NCI-H446 (cell line): ENCODE data around the gene ZNF574.
"Not testable (repeated sequence)": the region's sequence is repeated elsewhere in the genome, so short reads cannot be mapped to it uniquely, and the experiment has no call there.

Experiments
- DNase-seq, 2 experiments: peaks; one replicate each; lab custom pipeline; 2025; lab: John Stamatoyannopoulos, UW

Gene ZNF574, protein sequence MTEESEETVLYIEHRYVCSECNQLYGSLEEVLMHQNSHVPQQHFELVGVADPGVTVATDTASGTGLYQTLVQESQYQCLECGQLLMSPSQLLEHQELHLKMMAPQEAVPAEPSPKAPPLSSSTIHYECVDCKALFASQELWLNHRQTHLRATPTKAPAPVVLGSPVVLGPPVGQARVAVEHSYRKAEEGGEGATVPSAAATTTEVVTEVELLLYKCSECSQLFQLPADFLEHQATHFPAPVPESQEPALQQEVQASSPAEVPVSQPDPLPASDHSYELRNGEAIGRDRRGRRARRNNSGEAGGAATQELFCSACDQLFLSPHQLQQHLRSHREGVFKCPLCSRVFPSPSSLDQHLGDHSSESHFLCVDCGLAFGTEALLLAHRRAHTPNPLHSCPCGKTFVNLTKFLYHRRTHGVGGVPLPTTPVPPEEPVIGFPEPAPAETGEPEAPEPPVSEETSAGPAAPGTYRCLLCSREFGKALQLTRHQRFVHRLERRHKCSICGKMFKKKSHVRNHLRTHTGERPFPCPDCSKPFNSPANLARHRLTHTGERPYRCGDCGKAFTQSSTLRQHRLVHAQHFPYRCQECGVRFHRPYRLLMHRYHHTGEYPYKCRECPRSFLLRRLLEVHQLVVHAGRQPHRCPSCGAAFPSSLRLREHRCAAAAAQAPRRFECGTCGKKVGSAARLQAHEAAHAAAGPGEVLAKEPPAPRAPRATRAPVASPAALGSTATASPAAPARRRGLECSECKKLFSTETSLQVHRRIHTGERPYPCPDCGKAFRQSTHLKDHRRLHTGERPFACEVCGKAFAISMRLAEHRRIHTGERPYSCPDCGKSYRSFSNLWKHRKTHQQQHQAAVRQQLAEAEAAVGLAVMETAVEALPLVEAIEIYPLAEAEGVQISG

DNA sequence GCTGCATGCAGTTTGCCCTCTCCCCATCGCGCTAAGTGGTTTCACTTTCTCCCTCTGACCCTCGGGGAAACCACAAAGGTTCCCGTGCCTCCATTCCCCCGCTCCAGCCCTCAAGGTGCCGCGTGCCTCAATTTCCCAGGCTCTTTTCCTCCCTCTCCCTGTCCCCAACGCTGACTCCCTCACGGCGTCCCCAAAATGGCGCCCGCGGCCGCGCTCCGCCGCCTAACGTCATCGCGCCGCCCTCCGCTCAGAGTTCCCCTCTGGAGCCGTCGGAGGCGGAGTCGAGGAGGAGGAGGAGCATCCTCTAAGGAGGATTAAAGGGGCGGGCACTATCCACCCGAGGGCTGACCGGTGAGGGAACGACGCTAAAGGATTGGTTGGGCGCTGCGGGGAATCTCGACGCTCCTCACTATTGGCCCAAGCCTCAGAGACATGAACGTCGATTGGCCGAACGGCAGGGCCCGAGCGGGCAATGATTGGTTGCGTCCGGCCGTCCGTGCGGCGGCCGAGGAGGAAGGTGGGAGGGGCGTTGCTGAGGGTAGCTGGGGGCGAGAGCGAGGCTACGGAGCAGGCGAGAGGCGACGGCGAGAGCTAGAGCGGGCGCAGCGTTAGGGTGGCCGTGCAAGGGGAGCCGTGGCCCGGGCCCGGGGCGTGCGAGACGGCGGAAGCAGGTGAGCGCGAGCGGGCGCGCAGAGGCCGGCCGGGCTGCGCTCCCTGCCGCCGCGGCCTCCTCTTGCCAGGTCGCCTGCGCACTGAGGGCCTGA is at the start of gene ZNF574:
ZNF574 (plus strand) TSS at position 551 of the 764 bp plus-strand sequence. CDS start 2,441 bp downstream, outside the sequence.
- peak; percentile 100 for DNase-seq

DNA sequence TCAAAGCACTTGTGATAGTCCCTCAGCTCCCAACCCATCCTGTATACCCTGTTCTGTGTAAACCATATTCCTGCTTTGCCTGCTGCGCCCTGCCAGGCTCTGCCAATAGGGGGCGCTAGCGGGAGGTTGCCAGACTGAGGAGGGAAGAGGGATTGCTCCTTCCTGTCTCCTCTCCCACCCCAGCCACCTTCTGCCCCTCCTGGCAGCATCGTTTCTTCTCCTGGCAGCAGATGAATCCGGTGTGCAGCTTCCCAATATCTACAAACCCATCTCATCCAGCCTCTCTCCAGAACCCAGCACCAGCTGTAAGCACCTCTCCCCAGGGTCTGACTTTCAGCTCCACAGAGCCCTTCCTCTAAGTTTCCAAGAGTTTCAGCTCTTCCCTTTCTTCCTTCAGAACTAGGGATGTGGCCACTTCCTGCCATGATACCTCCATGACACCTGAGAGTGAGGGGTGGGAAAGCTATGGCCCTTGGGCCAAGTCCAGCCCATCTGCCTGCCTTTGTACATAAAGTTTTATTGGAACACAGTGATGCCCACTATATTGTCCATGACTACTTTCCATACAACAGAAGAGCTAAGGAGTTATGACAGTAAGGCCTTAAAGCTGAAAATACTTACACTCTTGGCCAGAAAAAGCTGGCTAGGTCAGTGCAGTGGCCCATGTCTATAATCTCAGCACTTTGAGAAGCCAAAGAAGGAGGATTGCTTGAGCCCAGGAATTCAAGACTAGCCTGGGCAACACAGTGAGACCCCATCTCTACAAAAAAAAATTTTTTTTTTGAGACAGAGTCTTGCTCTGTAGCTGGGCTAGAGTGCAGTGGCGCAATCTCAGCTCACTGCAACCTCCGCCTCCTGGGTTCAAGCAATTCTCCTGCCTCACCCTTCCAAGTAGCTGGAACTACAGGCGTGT is 47.4 kb upstream of the ZNF574 start:
- peak; percentile 8 to 57 for DNase-seq

- peak; percentile 82 to 92 for DNase-seq
Measured at GRCh38 chr19:42030645-42031440, 45.1 kb upstream of the ZNF574 start.

GRCh38 chr19:42032431-42032830 is 43.5 kb upstream of the ZNF574 start:
- DNase-seq: peak; percentile 81 to 97

DNA sequence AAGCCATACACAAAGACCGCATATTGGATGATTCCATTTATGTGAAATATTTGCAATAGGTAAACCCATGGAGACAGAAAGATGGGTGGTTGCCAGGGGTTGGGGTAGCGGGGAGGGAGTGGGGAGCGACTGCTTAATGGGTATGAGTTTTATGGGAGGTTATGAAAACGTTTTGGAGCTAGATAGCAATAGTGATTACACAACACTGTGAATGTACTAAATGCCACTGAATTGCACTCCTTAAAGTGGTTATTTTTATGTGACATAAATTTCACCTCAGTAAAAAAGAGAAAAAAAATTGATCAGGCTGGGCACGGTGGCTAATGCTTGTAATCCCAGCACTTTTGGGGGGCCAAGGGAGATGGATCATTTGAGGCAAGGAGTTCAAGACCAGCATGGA is 42.6 kb upstream of the ZNF574 start:
- no peak for DNase-seq

DNA sequence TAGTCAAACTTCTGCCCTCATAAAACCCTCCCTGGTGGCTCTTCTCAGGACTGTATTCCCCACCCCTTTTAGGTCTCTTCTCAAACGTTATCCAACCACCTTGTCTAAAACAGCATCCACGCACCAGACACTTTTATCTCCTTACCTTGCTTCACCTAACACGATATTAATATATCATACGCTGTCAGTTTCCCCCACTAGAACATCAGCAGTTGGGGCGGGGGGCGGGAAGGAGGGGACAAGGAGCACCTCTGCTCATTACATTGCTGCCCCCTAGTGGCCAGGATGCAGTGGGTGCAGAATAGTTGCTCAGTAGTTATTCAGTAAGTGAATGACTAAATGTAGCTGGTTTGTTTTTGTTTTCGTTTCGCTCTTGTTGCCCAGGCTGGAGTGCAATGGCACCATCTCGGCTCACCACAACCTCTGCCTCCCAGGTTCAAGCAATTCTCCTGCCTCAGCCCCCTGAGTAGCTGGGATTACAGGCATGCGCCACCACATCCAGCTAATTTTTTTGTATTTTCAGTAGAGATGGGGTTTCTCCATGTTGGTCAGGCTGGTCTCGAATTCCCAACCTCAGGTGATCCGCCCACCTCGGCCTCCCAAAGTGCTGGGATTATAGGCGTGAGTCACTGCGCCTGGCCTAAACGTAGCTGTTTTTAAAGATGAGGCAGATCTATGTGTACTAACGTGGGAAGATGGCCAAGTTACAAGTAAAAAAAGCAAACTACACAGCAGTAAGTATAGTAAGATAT is 41.1 kb upstream of the ZNF574 start:
- DNase-seq: peak; percentile 52 to 77

- no peak for DNase-seq
Measured at GRCh38 chr19:42037649-42038048, 38.3 kb upstream of the ZNF574 start.

DNA sequence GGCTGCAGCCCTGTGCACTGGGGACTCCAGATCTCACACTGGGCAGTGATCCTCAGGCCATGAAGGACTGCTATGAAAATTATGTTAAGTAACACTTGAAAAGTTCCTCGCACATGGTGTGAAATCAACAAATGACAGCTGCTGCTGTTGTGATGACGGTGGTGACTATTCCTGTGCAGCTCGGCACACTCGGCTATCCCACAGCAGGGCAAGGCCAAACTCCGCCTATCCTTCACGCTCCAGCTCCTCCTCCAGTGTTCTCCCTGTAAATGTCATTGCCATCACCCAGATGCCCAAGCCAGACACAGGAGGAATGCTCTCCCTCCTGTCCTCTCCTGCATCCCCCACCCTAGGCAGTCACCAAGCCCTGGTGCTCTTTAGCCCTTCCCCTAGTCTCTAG is 37.3 kb upstream of the ZNF574 start:
- DNase-seq: peak; percentile 69 to 90

- DNase-seq: no peak
Measured at GRCh38 chr19:42040031-42040430, 35.9 kb upstream of the ZNF574 start.

GRCh38 chr19:42040491-42040890 is 35.5 kb upstream of the ZNF574 start:
- not testable (repeated sequence) for DNase-seq

DNA sequence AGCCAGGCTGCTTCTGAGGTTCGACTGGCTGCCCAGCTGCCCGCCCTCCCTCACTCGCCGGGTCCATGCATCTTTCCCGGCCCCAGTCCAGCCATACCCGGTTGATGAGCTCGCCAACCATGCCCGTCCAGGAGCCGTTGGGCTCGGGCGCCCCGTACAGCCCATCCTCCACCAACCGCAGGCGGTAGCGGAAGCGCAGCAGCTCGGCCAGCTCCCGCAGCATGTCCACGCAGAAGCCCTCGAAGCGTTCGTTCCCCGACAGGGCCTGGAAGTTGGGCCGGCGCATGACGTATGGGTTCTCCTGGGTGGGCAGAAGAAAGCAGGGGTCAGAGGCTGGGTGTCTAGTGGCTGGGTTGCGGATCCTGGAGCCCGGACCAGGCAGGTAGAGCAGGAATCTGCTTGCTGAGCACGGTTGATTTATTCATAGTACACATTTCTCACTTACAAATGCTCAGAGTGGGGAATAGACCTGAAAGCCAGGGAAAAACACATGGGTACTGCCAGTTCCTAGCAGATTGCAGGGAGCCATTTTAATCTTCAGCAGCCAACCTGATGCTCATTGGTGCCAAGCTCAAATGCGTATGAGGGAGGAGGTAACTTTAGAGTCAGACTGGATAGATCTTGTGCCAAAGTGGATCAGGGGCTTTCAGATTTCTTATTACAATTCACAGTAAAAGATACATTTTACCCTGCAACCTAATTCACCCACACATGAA is 33.4 kb upstream of the ZNF574 start:
- DNase-seq: peak; percentile 89 to 95

DNA sequence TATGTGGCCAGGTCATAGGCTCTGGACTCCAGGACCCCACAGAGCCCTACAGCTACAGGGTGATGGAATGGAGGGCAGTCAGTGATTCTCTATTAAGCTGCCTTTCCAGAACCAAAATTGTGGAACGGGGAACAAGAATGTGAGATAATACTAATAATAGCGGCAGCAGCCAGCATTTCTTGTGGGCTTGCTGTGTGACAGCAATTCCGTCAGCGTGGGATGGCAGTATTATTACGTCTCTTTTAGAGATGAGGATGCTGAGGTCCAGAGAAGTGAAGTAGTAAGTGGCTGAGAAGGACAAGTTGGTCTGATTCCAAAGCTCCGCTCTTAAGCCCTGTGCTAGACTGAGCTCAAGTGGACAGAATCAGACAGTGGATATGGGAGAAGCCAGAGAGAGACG is 30.4 kb upstream of the ZNF574 start:
- DNase-seq: no peak

GRCh38 chr19:42048992-42049391 is 27.0 kb upstream of the ZNF574 start:
- no peak for DNase-seq

DNA sequence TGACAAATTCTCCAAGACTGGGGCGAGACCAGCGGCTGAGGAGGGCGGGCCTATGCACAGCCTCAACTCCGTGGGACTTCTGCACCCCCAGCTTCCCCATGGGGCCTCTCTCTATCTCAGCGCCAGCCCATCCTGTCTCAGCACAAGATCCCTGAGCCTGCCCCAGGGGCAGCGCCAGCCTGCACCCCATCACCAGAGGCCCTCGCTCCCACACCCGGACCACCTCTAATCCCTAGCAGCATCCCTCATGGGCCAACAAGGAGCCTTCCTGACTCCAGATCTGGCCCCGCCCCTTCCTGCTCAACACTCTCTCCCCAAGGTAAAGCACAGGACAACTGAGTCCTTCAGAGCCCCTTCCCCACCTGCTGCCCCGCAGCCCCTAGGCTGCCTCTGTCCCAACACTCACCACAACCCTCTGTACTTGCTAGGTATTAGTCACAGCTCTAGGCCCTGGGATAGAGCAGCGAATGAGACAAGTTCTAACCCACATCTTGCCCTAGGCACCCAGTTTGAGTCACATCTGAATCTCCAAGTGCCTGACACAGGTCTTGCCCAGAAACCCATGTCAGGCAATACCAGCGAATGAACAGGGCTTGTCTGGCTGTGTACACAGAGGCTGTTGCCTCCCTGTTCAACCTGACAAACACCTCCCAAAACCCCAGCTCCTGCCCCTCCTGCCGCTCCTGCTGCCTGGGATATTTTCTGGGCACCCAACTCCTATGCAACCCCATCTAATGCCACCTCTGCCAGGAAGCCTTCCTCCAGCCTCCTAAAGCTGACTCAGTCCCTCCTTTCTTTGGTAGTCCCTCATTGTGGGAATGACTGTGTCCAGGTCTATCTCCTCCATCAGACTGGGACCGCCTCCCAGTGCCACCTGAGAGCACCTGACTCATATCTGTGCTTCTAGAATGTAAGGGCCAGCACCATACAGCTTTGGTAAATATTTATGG is 24.5 kb upstream of the ZNF574 start:
- no peak for DNase-seq

DNA sequence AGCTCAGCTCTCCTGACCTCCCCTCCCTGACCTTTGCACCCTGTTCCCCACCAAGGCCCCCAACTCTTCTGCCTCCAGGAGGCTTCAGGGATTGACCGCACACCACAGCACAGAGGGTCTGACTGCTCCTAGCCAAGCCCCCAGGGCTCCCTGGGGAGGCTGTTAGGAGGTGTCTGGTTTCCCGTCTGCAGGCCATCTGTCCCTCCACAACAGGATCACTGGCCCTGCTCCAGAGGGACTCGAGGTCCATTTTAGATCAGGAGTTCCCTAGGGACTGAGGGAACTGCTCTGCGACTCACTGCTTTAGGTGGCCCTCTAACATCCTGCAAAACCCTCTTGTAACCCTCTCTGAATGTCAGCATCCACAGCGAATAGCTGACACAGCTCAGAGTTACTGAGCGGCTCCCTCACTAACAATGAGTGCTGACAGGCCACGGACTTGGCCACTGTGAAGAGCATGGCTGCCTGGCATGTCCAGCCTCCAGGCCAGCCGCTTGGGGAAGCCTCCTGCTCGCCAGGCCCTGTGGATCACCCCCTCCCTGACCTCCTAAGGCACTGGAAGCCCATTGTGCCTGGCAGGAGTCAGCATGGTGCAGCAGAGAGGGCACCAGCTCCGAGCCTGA is 23.6 kb upstream of the ZNF574 start:
- peak; percentile 28 to 86 for DNase-seq

- no peak for DNase-seq
Measured at GRCh38 chr19:42053037-42053935, 22.7 kb upstream of the ZNF574 start.
